ENCODE measurements around the gene FRMD8.

The FRMD8 gene

DNA sequence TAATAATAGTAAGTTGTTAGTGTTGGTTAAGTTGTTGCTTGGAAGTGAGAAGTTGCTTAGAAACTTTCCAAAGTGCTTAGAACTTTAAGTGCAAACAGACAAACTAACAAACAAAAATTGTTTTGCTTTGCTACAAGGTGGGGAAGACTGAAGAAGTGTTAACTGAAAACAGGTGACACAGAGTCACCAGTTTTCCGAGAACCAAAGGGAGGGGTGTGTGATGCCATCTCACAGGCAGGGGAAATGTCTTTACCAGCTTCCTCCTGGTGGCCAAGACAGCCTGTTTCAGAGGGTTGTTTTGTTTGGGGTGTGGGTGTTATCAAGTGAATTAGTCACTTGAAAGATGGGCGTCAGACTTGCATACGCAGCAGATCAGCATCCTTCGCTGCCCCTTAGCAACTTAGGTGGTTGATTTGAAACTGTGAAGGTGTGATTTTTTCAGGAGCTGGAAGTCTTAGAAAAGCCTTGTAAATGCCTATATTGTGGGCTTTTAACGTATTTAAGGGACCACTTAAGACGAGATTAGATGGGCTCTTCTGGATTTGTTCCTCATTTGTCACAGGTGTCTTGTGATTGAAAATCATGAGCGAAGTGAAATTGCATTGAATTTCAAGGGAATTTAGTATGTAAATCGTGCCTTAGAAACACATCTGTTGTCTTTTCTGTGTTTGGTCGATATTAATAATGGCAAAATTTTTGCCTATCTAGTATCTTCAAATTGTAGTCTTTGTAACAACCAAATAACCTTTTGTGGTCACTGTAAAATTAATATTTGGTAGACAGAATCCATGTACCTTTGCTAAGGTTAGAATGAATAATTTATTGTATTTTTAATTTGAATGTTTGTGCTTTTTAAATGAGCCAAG, 38.9 kb downstream of the FRMD8 start:
- DNase-seq (ENCODE audit: low spot score) = peak; percentile 98

DNA sequence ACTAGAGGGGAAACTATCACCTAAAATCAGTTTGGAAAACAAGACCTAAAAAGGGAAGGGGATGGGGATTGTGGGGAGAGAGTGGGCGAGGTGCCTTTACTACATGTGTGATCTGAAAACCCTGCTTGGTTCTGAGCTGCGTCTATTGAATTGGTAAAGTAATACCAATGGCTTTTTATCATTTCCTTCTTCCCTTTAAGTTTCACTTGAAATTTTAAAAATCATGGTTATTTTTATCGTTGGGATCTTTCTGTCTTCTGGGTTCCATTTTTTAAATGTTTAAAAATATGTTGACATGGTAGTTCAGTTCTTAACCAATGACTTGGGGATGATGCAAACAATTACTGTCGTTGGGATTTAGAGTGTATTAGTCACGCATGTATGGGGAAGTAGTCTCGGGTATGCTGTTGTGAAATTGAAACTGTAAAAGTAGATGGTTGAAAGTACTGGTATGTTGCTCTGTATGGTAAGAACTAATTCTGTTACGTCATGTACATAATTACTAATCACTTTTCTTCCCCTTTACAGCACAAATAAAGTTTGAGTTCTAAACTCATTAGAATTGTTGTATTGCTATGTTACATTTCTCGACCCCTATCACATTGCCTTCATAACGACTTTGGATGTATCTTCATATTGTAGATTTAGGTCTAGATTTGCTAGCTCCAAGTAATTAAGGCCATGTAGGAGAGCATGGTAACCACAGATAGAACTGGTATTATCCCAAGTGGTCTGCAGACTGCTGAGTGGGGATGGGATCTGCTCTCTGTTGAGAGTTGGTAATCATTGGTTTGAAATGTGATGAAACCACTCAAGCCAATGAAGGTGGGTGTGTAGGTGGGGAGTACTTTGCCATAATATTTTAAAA, 39.8 kb downstream of the FRMD8 start:
- DNase-seq (ENCODE audit: low spot score) = peak; percentile 85

DNA sequence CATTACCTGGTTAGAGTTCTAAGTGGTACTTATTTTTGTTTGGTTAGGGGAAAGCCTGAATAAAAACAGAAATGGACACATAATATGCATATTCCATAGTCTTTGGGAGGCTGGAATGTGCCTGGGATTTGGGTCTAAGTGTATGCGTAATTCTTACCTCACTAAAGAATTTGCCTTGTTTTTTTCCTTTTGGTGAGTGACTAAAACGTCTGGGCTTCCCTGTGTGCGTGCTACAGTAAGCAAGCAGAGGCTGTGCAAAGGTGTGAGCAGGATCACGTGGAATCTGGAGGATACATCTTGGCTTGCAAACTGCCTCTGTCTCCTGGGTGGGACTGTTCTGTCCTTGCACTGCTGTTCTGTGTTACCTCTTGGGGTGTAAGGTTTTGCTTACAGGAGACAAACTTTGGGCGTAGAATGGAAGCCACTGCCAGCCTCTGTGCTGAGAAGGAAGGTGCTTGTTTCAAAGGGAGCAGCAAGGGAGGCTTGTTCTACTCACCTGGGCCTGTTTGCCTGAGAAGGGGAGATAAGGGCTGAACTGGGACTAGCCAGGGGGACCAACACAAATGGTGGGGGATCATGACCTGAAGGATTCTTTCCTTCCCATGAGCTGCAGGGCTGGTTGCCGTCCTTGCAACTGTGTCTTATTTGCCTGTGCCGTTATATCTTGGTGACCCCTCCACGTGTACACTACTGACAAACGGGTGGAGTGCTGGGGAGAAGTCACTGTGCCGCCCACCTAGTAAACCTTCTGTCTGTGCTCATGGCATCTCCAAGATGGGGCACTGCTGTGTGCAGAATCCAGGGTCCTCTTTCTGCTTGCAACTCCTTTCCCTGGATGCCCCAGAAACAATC, 40.6 kb downstream of the FRMD8 start:
- DNase-seq (ENCODE audit: low spot score) = no peak

DNA sequence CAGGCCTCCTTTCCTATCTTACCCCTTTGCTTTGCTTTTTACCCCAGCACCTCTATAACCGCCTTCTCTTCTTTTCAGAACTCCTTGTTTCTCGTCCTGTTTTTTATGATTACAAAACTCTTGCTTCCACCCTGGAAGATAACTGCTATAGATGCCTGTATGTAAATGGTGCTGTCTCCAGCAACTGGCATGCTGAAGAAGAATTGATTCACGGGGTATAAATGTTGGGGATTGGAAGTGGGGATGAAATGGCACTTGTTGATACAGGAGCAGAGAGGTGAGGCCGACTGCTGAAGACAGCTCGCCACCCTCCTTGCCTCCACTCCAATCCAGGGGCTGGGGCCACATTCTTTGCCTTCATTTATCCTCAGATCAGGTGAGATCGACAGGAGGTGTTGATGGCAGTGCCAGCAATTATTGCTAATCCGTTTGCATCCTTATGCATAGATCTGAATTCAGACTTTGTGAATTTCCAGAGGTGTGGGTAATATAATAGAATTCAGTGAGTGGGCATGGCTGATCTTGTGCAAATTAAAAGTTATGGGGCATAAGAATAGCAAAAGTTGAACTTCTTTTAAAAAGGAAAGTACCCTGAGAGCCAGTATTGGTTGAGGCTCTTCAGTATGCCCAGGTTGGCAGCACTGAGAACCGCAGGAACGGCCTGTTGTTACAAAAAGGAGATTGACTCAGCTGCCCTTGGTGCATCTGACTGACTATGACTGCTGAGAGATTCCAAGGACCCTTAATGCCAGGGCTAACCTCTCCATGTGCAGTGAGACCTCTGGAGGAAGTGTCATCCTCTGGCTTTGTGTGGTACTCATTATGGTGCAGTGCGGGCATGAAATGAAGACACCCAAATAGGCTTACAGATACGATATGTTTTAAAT, 41.5 kb downstream of the FRMD8 start:
- DNase-seq (ENCODE audit: low spot score) = peak; percentile 58

- DNase-seq (ENCODE audit: low spot score) = no peak
Measured at GRCh38 chr11:65428578-65429067, 42.2 kb downstream of the FRMD8 start.

- DNase-seq (ENCODE audit: low spot score) = no peak
Measured at GRCh38 chr11:65429068-65429681, 42.7 kb downstream of the FRMD8 start.

- DNase-seq (ENCODE audit: low spot score) = peak; percentile 54
Measured at GRCh38 chr11:65429724-65430405, 43.4 kb downstream of the FRMD8 start.

DNA sequence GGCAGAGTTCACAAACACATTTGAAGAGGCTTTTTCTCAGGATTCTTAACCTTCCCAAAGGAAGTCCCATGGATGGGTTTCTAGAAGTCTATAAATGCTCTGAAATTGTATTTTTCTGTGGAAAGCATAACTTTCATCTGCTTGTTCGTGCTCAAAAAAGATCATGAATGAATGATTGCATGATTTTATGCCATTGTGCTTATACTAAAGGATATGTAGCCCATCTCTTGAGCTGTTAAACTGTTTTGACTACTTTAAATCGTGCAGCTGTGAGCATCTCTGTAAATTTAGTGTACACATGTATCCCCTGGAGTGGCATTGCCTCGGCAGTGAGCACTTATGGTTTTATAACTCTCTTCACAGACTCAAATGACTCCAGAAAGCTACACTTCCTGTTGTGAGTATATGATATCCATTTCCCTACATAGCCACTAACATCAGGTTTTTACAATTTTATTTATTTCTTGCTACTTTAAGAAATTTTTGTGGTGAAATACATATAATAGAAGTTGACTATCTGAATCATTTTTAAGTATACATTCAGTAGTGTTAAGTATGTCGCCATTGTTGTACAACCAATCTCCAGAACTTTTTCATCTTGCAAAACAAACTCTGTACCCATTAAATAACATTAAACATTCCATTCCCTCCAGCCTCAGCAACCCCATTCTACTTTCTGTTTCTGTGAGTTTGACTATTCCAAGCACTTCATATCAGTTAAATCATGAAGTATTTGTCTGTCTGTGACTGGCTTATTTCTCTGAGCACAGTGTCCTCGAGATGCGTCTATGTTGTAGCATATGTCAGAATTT, 44.2 kb downstream of the FRMD8 start:
- DNase-seq (ENCODE audit: low spot score) = no peak

- DNase-seq (ENCODE audit: low spot score) = peak; percentile 69
Measured at GRCh38 chr11:65431451-65432099, 45.1 kb downstream of the FRMD8 start.

DNA sequence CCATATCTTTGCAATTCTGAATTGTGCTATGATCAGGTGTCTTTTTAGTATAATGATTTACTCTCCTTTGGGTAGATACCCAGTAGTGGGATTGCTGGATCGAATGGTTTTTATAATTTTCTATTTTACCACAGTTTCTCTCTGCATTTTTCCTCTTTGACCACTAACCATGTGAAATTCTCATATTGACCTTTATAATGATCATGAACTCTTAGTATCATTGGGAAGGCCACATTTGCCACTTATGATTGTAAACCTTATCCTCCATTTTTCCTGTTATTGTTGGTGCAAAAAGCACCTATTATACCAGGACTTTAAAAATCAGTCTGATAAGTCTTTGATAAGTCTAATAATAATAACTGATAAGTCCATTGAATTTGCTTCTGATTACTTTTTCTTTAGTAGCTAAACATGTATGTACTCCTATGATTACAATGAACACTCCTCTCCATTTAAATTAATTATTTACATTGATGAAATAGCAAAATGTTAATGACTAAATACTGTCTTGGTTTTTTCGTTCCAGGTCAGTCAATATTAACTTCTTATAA, 45.7 kb downstream of the FRMD8 start:
- no peak for DNase-seq (ENCODE audit: low spot score)

DNA sequence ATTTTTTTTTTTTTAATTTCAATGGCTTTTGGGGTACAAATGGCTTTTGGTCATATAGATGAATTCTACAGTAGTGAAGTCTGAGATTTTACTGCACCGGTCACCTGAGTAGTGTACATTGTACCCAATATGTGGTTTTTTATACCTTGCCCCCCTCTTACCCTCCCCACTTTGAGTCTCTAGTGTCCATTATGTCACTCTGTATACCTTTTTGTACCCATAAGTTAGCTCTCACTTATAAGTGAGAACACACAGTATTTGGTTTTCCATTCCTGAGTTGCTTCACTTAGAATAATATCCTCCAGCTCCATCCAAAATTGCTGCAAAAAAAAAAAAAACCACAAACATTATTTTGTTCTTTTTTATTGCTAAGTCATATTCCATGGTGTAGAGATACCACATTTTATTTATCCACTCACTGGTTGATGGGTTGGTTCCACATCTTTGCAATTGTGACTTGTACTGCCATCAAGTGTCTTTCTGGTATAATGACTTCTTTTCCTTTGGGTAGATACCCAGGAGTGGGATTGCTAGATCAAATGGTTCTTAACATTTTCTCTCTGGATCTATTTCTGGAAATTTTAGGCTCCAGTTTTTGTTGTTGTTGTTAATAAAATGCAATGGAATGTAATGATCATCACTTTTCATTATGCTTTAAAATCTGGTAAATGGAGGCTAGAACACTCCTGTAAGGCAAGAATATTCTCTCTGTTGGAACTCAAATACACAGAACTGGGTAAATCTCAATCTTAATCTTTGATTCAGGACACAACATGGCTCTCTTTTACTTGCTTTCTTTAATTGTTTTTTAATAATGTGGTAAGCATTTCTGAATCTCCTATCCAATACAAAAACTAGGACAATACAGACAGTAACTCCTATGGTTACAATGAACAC, 46.5 kb downstream of the FRMD8 start:
- DNase-seq (ENCODE audit: low spot score) = peak; percentile 51

DNA sequence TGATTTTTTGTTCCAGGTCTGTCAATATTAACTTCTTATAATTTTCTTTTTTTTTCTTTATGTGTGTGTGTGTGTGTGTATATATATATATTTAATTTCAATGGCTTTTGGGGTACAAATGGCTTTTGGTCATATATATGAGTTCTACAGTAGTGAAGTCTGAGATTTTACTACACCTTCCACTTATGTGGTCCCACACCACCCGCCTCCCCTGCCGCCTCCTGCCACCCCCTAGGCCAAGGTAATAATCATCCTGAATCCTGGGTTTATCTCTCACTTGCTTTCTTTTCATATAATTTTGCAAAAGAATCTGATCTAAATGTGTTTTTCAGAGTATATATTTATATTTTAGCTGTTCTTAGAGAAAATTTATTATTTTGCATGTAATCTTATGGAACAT, 47.2 kb downstream of the FRMD8 start:
- no peak for DNase-seq (ENCODE audit: low spot score)

DNA sequence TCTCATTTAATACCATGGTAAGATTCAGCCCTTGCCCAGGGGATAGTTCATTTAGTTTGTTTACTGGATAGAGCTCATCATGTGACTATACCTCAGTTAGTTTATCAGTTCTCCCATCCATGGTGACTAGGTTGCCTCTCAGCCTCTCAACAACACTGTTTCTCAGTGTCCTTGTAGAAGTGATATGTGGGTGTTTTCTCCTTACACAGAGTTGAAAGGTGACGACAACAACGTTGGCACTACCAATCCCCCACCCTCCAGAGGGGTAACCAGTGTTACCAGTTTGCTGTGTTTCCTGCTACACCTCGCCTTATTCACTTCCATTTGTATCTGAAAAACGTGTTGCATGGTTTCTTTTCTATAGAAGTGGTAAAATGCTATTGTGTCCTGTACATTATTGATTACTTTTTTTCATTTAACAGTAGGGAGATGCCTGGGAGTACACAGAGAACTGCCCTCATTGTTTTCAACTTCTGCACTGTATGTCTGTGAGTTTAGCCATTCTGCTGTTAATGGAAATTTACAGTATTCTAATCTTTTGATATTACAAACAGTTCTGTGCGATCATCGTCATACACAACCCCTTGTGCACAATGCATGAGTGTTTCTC, 47.7 kb downstream of the FRMD8 start:
- DNase-seq (ENCODE audit: low spot score) = no peak

- no peak for DNase-seq (ENCODE audit: low spot score)
Measured at GRCh38 chr11:65434667-65435410, 48.4 kb downstream of the FRMD8 start.

DNA sequence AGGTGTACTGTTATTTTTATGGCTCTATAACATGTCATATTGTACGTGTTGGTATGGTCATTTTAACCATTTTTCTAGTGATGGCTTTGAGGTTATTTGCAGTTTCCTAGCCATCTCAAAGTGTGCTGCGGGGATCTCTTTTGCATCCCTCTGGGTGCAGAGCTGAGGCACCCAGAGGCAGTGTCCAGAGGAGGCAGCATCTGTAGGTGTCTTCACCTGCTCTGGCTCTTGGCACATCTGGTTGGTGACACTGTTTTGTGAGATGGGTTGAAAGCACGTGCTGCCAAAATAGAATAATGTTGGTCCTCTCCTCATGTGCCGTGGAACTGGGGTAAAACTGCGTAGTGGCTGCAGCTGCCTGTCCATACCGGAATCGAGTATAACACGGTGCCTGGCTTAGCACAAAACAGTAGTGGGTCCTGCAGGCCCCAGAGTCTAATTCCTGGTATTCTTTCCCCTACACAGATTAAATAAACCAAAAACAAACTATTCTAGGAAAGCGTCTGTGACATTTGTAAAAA, 49.0 kb downstream of the FRMD8 start:
- DNase-seq (ENCODE audit: low spot score) = no peak

DNA sequence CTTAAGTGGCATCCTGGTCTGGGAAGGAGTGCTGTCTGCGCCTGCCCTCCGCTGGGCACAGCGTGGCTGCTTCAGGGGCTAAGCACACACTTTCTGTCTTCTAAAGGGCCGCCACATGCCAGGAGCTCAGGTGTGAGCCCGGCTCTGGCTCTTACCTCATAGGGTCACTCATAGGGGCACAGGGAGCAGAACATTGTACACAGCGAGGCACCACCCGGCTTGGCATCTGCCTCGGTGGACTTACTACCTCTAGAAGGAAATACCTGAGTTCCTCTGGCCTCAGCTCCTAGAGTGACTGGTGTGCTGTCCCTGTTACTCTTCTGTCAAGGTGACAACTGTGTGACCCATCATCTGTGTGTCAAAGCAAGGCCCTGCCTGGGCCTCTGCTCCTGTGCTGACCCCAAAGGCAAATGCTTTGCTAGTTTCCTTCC, 49.6 kb downstream of the FRMD8 start:
- DNase-seq (ENCODE audit: low spot score) = no peak
